ENCODE measurements around the gene APBB3.
"Not testable (repeated sequence)": the region's sequence is repeated elsewhere in the genome, so short reads cannot be mapped to it uniquely, and the experiment has no call there.

The APBB3 gene, protein sequence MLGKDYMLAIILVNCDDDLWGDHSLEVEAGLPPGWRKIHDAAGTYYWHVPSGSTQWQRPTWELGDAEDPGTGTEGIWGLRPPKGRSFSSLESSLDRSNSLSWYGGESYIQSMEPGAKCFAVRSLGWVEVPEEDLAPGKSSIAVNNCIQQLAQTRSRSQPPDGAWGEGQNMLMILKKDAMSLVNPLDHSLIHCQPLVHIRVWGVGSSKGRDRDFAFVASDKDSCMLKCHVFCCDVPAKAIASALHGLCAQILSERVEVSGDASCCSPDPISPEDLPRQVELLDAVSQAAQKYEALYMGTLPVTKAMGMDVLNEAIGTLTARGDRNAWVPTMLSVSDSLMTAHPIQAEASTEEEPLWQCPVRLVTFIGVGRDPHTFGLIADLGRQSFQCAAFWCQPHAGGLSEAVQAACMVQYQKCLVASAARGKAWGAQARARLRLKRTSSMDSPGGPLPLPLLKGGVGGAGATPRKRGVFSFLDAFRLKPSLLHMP

GRCh38 chr5:140564196-140565023 lies at the start of gene APBB3, which contains the start of gene SLC35A4:
TSS of gene APBB3 (minus strand) at chr5:140564598. CDS start at chr5:140564245, 353 bp downstream.
TSS of gene SLC35A4 (plus strand) at chr5:140564828. CDS start at chr5:140567170, 2,342 bp downstream.
- peak; percentile 97 for DNase-seq

DNA sequence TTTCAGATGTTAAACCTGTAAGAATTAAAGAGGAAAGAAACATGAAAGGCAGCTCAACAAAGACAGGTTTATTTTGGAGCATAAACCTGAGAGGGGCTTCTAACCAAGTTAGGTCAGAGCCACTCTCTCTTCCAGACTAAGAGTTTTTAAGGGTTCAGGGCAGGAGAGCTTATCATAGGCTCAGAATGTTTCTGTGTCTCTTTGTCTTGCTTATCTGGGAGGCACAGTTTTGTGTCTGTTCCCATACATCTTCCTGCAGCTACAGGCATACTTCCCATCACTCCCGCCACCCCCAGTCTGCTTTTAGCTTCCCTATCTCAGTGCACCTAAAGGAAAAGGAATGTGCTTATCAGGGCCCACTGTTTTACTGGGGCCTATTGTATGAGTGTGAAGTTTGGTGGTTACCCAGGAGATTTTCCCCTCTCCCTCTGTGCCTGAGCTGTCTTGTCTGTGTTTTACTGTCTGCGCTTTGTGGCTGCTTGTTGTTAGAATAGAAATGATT lies 46.7 kb upstream of the APBB3 start:
- DNase-seq = no peak

GRCh38 chr5:140609126-140609525 lies 44.7 kb upstream of the APBB3 start:
- DNase-seq = no peak

DNA sequence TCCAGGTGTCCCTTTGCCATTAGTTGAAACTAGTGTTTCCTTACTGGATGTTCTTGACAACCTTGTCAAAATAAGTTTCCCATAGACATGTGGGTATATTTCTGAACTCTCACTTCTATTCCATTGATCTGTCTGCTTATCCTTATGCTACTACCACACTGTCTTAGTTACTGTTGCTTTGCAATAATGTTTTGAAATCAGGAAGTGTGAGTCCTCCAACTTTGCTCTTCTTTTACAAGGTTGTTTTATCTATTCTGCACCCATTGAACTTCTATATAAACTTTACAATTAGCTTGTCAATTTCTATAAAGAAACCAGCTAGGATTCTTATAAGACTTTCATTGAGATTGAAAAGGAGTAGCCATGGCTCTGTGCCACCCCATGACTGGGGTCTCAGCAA lies 44.3 kb upstream of the APBB3 start:
- DNase-seq = no peak

DNA sequence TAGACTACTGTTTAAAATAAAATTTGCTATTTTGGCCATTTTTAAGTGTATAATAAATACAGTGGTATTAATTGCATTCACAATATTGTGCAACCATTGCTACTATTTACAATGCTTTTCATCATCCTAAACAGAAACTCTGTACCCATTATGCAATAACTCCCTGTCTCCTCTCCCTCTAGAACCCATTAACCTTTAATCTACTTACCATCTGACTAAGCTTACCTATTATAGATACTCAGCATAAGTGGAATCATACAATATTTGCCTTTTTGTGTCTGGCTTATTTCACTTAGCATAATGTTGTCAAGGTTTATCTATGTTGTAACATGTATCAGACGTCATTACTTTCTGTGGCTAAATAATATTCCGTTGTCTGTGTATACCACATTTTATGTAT lies 42.6 kb upstream of the APBB3 start:
- no peak for DNase-seq

DNA sequence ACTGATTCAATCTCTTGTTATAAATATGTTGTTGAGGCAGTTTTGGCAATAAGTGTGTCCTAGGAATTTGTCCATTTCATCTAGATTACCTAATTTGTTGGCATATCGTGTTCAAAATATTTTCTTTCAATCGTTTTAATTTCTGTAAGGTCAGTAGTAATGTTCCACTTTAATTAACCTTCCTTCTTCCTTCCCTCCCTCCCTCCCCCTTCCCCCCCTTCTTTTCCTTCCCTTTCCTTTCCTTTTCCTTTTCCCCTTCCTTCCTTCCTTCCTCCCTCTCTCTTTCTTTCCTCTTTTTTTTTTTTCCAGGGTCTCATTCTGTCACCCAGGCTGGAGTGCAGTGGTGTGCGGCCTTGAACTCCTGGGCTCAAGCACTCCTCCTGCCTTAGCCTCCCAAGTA lies 41.5 kb upstream of the APBB3 start:
- no peak for DNase-seq

- DNase-seq = no peak
Observed at GRCh38 chr5:140603734-140604133, 39.3 kb upstream of the APBB3 start.

GRCh38 chr5:140603446-140603698 lies 39.0 kb upstream of the APBB3 start:
- not testable (repeated sequence) for DNase-seq

DNA sequence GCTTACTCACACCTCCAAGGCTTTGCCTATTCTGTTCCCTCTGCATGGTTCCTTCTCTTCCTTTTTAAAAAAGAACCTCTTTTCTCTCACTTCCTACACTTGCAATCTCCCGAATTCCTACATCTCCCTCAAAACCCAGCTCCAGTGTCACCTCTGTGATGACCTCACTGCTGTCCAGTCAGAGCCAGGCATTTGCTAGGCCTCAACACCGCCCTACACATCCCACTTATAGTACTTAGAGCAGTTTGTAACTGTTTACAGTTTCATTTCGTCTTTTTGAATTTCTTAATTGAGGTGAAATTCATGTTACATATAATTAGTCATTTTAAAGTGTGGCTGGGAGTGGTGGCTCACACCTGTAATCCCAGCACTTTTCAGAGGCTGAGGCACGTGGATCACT lies 37.7 kb upstream of the APBB3 start:
- no peak for DNase-seq

- no peak for DNase-seq
Observed at GRCh38 chr5:140600096-140600495, 35.7 kb upstream of the APBB3 start.

DNA sequence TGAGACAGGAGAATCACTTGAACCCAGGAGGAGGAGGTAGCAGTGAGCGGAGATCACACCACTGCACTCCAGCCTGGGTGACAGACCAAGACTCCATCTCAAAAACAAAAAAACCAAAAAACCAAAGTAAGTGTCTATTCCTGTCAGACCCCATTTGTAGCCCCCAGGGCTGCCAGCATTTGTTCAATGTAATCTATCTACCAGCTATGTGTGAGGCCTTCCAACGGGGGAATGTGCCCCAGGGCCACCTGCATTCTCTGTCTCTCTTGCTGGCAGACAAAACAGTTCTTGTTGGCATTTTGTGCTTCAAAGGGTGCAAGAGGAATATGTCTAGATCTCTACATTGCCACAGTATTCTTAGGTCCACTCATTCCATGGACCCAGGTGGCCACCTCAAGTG lies 34.4 kb upstream of the APBB3 start:
- DNase-seq = no peak

GRCh38 chr5:140596321-140596741 lies 31.9 kb upstream of the APBB3 start:
- DNase-seq = no peak

GRCh38 chr5:140595538-140596300 lies 31.3 kb upstream of the APBB3 start:
- peak; percentile 36 for DNase-seq

DNA sequence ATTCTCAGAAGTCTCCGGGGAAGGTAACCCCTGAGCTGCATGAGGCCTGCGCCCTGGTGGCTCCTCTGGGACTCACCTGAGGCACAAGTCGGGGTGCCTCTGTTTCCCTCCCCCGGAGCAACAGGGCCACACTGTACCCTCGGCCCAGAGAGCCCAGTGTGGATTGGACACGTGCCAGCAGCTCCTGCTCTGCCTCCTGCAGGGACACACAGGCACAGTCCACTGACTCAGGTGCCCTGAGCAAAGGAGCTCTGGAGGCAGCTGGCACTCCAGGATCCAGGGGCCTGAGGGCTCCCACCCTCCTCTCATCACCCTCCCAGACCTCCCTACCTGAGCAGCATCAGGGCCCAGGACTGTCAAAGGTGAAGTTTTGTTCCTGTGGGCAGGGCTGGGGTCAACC lies 29.8 kb upstream of the APBB3 start:
- no peak for DNase-seq

DNA sequence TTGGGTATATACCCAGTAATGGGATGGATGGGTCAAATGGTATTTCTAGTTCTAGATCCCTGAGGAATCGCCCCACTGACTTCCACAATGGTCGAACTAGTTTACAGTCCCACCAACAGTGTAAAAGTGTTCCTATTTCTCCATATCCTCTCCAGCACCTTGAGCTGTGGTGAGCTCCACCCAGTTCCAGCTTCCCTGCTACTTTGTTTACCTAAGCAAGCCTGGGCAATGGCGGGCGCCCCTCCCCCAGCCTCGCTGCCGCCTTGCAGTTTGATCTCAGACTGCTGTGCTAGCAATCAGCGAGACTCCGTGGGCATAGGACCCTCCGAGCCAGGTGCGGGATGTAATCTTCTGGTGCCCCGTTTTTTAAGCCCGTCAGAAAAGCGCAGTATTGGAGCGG lies 28.7 kb upstream of the APBB3 start:
- not testable (repeated sequence) for DNase-seq

DNA sequence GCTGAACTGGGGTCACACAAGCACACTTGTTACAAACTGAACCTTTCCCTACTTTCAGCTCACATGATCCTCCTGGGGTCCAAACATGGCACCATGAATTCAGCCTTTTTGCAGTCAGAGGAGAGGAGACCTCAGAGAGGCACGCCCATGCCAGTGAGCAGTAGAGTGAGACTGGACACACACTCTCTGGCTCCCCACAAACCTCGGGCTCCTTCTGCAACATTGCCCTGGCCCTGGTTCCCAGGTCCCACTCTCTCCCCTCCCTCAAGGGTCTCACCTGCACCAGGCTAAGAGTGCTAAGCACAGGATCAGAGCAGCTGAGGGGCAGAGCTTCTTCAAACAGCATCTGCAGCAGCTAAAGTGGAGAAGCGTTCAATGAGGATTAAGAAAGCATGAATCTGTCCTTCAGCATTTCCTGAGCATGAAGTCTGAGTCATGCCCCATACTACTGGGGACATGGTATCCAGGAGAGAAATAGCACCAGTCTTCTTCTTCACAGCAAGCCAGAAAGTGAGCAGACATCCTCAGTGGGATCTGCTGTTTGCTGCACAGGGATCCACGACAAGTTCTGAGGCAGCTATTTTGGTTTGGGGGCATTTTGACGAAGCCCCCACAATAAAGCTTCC lies 27.5 kb upstream of the APBB3 start:
- DNase-seq = no peak

DNA sequence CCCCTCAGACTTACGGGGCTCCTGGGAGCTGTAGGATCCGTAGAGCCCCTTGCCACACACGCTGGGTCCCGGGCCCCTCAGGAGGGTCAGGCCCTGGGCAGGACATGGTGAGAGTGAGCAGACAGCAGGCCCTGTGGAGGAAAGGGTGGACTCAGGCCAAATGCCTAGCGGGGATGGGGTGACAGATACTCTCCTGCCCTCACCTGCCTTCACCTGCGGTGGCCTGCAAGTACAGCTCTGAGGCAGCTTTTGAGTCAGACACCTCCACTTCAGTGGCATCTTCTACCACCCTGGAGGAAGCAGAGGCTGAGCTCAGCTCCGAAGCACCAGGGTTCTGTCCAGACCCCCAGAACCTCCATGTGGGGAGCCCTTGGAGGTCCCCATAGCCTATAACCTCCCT lies 26.5 kb upstream of the APBB3 start:
- DNase-seq = no peak

DNA sequence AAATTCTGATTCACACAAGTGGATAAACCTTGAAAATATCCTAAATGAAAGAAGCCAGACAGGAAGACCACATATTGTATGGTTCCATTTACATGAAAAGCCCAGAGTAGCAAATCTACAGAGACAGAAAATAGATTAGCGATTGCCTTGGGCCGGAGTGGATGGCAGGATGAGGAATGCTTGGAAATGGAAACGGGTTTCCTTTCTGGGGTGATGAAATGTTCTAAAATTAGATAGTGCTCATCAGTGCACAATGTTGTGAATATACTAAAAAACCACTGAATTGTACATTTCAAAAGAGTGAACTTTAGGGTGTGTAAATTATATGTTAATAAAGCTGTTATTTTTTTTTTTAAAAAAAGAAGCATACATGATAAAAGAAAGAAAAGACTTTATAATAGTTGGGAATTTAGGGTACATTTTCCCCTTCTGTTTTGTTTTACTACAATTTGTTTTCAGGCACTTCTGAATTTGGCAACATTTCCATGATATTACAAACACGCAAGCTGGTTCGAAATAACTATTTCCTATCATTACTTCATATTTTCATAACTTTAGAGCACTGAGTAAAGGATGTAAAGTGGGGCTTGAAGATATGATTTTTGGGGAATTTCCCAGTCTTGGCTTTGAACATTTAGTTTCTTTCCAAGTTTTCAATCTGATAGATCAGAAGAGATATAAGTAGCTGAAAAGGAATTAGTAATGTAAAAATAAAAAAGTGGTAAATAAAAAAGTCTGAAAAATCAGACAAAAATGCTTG lies 24.1 kb upstream of the APBB3 start:
- DNase-seq = no peak

- no peak for DNase-seq
Observed at GRCh38 chr5:140587495-140587894, 23.1 kb upstream of the APBB3 start.

GRCh38 chr5:140579188-140579747 lies 14.9 kb upstream of the APBB3 start:
- DNase-seq = not testable (repeated sequence)

- DNase-seq = no peak
Observed at GRCh38 chr5:140576776-140577201, 12.4 kb upstream of the APBB3 start.
